Measurements from ENCODE around the gene PALLD.

DNA sequence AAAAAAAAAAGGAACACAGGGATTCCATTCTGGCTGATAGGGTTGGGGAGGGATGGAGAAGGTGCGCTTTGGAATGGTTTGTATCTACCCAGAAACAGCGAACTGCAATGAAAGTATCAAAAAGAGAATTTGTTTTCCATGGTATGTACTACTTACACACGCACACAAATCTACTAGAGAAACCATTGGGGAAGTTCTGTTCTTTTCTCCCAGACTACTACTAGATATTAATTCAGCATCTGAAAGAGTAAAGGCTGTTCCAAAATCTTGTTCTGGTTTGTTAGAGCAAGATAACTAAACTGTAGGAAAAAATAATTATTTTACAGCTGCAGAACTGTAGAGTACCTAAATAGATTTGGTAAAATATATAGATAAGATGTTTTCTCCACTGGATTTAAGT is 394.8 kb downstream of the PALLD start:
- TF ChIP-seq, protein P1, sequence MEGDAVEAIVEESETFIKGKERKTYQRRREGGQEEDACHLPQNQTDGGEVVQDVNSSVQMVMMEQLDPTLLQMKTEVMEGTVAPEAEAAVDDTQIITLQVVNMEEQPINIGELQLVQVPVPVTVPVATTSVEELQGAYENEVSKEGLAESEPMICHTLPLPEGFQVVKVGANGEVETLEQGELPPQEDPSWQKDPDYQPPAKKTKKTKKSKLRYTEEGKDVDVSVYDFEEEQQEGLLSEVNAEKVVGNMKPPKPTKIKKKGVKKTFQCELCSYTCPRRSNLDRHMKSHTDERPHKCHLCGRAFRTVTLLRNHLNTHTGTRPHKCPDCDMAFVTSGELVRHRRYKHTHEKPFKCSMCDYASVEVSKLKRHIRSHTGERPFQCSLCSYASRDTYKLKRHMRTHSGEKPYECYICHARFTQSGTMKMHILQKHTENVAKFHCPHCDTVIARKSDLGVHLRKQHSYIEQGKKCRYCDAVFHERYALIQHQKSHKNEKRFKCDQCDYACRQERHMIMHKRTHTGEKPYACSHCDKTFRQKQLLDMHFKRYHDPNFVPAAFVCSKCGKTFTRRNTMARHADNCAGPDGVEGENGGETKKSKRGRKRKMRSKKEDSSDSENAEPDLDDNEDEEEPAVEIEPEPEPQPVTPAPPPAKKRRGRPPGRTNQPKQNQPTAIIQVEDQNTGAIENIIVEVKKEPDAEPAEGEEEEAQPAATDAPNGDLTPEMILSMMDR (IDR thresholded peaks at IDR 0.05; ENCODE audit: low read length): no peak
- TF ChIP-seq EZH2 (IDR thresholded peaks at IDR 0.05; ENCODE audit: borderline replicate concordance, low read length): no peak
